ENCODE measurements around the gene MAPK8IP3.

Gene MAPK8IP3

GRCh38 chr16:1763521-1764511 lies 57.8 kb downstream of the MAPK8IP3 start:
- Histone ChIP-seq H3K4me1 (ENCODE audit: insufficient read depth, low read length) (no peaks in the 10 kb centered on the region; the same call in 1 of the 2 replicates), H3K36me3 (ENCODE audit: insufficient read depth, low read length) (no peaks in the 10 kb centered on the region), H3K9ac (ENCODE audit: low read depth, low read length) (peak overlapping the region; percentile 22; the same call in 1 of the 2 replicates), H3K9me3 (ENCODE audit: control insufficient read depth, insufficient read depth, low read length) (no peaks in the 10 kb centered on the region)

- H3K4me1 ChIP-seq (ENCODE audit: insufficient read depth, low read length), result no peaks in the 10 kb centered on the region; the same call in 1 of the 2 replicates
- H3K36me3 ChIP-seq (ENCODE audit: insufficient read depth, low read length), result no peaks in the 10 kb centered on the region
- H3K9ac ChIP-seq (ENCODE audit: low read depth, low read length), result no peak overlapping the region
- H3K9me3 ChIP-seq (ENCODE audit: control insufficient read depth, insufficient read depth, low read length), result no peaks in the 10 kb centered on the region
Measured at GRCh38 chr16:1764971-1765370, 59.0 kb downstream of the MAPK8IP3 start.

GRCh38 chr16:1765826-1766225 lies 59.8 kb downstream of the MAPK8IP3 start:
- H3K9me3 ChIP-seq (ENCODE audit: control insufficient read depth, insufficient read depth, low read length), result no peaks in the 10 kb centered on the region
- no peaks in the 10 kb centered on the region; the same call in 1 of the 2 replicates for H3K4me1 ChIP-seq (ENCODE audit: insufficient read depth, low read length)
- no peaks in the 10 kb centered on the region for H3K36me3 ChIP-seq (ENCODE audit: insufficient read depth, low read length)

DNA sequence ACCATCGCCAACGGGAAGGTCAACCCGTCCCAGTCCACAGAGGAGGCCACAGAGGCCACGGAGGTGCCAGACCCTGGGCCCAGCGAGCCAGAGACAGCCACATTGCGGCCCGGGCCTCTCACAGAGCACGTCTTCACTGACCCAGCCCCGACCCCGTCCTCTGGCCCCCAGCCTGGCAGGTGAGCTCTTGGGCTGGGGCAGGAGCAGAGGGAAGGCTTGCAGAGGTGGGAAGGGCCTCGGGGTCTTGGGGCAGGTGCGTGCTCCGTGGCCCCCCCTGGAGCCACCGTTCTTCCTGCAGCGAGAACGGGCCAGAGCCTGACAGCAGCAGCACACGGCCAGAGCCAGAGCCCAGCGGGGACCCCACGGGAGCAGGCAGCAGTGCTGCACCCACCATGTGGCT lies 60.2 kb downstream of the MAPK8IP3 start:
- no peaks in the 10 kb centered on the region for H3K36me3 ChIP-seq (ENCODE audit: insufficient read depth, low read length)
- no peaks in the 10 kb centered on the region; the same call in 1 of the 2 replicates for H3K4me1 ChIP-seq (ENCODE audit: insufficient read depth, low read length)
- no peaks in the 10 kb centered on the region for H3K9me3 ChIP-seq (ENCODE audit: control insufficient read depth, insufficient read depth, low read length)
- H3K9ac ChIP-seq (ENCODE audit: low read depth, low read length), result no peak overlapping the region

More at GRCh38 chr16:1765826-1766225, 59.8 kb downstream of the MAPK8IP3 start:
- no peak overlapping the region for H3K9ac ChIP-seq (ENCODE audit: low read depth, low read length)

GRCh38 chr16:1766701-1767100 lies 60.7 kb downstream of the MAPK8IP3 start:
- Histone ChIP-seq H3K4me1 (ENCODE audit: insufficient read depth, low read length) (no peaks in the 10 kb centered on the region; the same call in 1 of the 2 replicates), H3K9ac (ENCODE audit: low read depth, low read length) (no peak overlapping the region), H3K9me3 (ENCODE audit: control insufficient read depth, insufficient read depth, low read length) (no peaks in the 10 kb centered on the region), H3K36me3 (ENCODE audit: insufficient read depth, low read length) (no peaks in the 10 kb centered on the region)

GRCh38 chr16:1767116-1767994 lies 61.4 kb downstream of the MAPK8IP3 start:
- Histone ChIP-seq H3K4me1 (ENCODE audit: insufficient read depth, low read length) (no peaks in the 10 kb centered on the region; the same call in 1 of the 2 replicates), H3K9ac (ENCODE audit: low read depth, low read length) (no peak overlapping the region), H3K9me3 (ENCODE audit: control insufficient read depth, insufficient read depth, low read length) (no peaks in the 10 kb centered on the region), H3K36me3 (ENCODE audit: insufficient read depth, low read length) (no peaks in the 10 kb centered on the region)

DNA sequence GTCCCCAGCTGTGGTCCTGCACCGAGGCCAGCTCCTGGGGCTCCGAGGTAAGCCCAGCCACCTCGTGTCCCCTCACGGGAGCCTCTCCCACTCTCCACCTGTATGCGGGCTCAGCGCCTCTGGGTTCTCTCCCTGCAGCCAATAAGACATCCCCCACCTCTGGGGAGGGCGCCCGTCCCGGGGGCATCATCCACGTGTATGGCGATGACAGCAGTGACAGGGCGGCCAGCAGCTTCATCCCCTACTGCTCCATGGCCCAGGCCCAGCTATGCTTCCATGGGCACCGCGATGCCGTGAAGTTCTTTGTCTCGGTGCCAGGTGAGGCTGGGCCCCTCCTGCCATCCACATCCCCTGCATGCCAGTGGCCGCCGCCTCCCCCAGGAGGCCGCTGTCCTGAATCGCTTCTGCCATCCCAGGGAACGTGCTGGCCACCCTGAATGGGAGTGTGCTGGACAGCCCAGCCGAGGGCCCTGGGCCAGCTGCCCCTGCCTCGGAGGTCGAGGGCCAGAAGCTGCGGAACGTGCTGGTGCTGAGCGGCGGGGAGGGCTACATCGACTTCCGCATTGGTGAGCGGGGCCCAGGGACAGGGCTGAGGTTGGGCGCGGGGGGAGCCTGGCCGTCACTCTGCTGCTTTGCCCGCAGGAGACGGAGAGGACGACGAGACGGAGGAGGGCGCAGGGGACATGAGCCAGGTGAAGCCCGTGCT lies 62.2 kb downstream of the MAPK8IP3 start:
- no peaks in the 10 kb centered on the region for H3K36me3 ChIP-seq (ENCODE audit: insufficient read depth, low read length)
- H3K9me3 ChIP-seq (ENCODE audit: control insufficient read depth, insufficient read depth, low read length), result no peaks in the 10 kb centered on the region
- H3K4me1 ChIP-seq (ENCODE audit: insufficient read depth, low read length), result no peaks in the 10 kb centered on the region
- H3K9ac ChIP-seq (ENCODE audit: low read depth, low read length), result no peak overlapping the region

GRCh38 chr16:1768767-1769401 lies 62.9 kb downstream of the MAPK8IP3 start:
- Histone ChIP-seq H3K36me3 (ENCODE audit: insufficient read depth, low read length) (no peaks in the 10 kb centered on the region), H3K4me1 (ENCODE audit: insufficient read depth, low read length) (no peaks in the 10 kb centered on the region)

GRCh38 chr16:1769402-1770300 lies 63.7 kb downstream of the MAPK8IP3 start:
- Histone ChIP-seq H3K36me3 (ENCODE audit: insufficient read depth, low read length) (no peaks in the 10 kb centered on the region), H3K9me3 (ENCODE audit: control insufficient read depth, insufficient read depth, low read length) (no peaks in the 10 kb centered on the region), H3K9ac (ENCODE audit: low read depth, low read length) (peak overlapping the region; percentile 92; the same call in 1 of the 2 replicates)

More at GRCh38 chr16:1768767-1769401, 62.9 kb downstream of the MAPK8IP3 start:
- no peak overlapping the region for H3K9ac ChIP-seq (ENCODE audit: low read depth, low read length)
- H3K9me3 ChIP-seq (ENCODE audit: control insufficient read depth, insufficient read depth, low read length), result no peaks in the 10 kb centered on the region

DNA sequence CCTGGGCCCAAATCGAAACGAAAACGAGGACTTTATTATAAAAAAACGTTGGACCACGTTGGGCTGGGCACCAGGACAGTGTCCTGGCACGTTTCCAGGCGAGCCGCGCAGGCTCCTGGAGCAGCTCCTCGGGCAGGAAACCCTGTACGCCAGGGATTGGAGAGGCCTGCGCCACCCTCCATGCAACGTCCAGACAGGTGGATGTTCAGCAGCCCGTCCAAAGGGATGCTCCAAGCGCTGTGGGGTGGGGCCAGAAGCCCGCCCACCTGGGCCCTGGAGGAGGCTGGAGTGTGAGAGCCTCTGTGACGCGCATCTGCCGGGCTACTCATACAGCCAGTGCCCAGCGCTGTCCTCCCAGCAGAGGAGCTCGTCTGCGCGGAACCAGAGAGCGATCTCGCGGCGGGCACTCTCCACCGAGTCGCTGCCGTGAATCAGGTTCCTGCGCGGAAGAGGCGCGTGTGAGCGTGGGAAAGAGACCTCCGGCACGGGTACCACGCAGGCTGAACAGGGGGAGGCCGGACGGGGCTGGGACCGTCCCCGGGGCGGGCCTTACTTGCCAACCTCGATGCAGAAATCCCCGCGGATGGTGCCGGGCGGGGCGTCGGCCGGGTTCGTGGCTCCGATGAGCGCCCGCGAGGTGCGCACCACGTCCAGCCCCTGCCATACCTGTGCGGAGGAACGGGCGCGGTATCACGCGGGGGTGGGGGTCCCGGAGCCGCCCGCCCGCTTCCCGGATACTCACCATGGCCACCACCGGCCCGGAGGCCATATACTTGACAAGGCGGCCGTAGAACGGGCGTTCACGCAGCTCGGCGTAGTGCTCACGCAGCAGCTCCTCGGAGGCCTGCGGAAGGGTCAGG lies 64.6 kb downstream of the MAPK8IP3 start:
- Histone ChIP-seq H3K4me1 (ENCODE audit: insufficient read depth, low read length) (no peaks in the 10 kb centered on the region), H3K36me3 (ENCODE audit: insufficient read depth, low read length) (no peaks in the 10 kb centered on the region), H3K9ac (ENCODE audit: low read depth, low read length) (peak overlapping the region; percentile 92), H3K9me3 (ENCODE audit: control insufficient read depth, insufficient read depth, low read length) (no peaks in the 10 kb centered on the region)

More at GRCh38 chr16:1769402-1770300, 63.7 kb downstream of the MAPK8IP3 start:
- H3K4me1 ChIP-seq (ENCODE audit: insufficient read depth, low read length), result no peaks in the 10 kb centered on the region

DNA sequence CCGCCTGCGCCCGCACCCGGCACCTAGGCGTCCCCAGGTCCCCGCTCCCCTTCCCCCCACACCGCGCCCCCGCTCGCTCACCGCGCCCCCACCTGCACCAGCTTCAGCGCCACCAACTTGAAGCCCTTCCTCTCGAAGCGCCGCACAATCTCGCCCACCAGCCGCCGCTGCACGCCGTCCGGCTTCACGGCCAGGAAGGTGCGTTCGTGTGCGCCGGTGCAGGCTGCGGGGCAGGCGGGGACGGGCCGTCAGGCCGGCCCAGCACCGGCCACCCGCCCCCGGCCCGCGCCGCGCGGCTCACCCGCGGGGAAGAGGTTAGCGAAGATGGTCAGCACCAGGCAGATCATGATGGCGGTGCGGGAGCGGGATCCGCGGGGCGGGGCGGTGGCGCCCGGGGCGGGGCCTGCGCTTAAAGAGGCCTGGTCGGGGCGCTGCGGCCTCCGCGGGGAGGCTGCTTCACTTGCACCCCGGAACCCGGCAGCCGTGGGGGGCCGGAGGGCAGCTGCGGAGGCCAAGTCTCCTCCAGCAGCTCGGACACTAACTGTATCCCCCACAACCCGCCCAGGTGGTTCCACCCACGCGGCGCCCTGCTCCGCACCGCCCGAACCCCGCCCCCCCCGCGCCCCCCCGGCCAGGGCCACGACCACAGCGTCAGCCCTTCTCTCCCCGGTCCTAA lies 65.3 kb downstream of the MAPK8IP3 start, which contains the start of gene NME3:
Gene NME3 (minus strand): TSS at position 356 of the 676 bp plus-strand sequence. CDS start 9 bp downstream, at position 347.
- no peaks in the 10 kb centered on the region for H3K9me3 ChIP-seq (ENCODE audit: control insufficient read depth, insufficient read depth, low read length)
- no peaks in the 10 kb centered on the region for H3K36me3 ChIP-seq (ENCODE audit: insufficient read depth, low read length)
- no peaks in the 10 kb centered on the region for H3K4me1 ChIP-seq (ENCODE audit: insufficient read depth, low read length)
- H3K9ac ChIP-seq (ENCODE audit: low read depth, low read length), result peak within 1 kb of the TSS; percentile 92

All from ES-I3 (cell line).